Activated CD8-positive, alpha-beta memory T cell treated with anti-CD3 and anti-CD28 coated beads, Interleukin-2, amount 50 U/mL, for 1 hour (primary cell): Measurements from ENCODE around the gene ANO2.

ENCODE experiments used
- DNase-seq: peaks from one replicate; pipeline ENCODE4 v3.0.0-alpha.2; 2020; ENCODE audit errors: extremely low read depth

ANO2 gene

GRCh38 chr12:5516371-5517241, 428.5 kb downstream of the ANO2 start:
- DNase-seq, result no peak

DNA sequence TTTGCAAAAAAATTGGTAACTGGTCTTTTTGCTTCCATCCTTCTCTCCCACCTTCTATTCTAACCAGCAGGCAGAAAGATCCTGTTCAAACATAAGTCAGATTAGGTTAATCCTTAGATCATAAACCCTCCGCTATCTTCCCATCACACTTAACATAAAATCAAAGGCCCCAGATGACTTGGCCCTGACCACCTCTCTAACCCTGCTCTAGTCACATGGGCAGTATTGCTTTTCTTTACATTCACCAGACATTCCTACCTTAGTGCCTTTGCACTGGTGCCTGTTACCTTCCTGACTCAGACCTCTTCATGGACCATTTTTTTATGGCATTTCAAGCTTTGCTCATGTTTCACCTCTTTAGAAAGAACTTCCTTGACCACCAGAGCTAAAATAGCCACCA, 429.6 kb downstream of the ANO2 start:
- DNase-seq, result no peak

DNA sequence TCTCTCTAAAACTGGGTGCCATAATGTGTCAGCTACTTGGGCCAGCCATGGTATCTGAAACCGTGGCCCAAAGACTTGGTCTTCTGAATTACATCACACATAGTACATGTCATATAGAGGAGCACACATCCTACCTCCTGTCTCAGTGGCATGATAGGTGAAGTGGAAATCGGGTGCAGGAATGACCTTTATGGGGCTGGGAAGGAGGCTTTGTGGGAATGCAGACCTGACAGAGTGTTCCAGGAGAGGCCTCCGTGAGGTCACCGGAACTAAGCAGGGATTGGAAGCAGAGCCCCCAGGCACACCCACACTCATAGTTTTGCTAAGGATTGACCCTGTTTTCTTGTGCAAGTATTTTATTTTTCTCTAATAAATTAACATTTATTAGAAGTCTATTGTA, 430.5 kb downstream of the ANO2 start:
- DNase-seq, result no peak

- DNase-seq, result no peak
Measured at GRCh38 chr12:5514016-5514415, 431.0 kb downstream of the ANO2 start.

GRCh38 chr12:5513406-5513805, 431.7 kb downstream of the ANO2 start:
- DNase-seq, result no peak
